ENCODE data around the gene MROH8. TPM values are rescaled to one million over a fixed set of nuclear protein-coding genes. Genes with fewer than 3 reads are reported as not detected.

Gene MROH8
- total and polyA plus RNA-seq, 2 experiments from 2014 or later, result 0.63 to 0.68 TPM

GRCh38 chr20:37147250-37147649 is 32.1 kb downstream of the MROH8 start (continued):
- TF ChIP-seq ZNF462 (CRISPR knock-in tag; IDR thresholded peaks at IDR 0.05), result no peak
- no peak for TF ChIP-seq NANOG (IDR thresholded peaks at IDR 0.05; ENCODE audit: borderline replicate concordance)
- TF ChIP-seq EZH2phosphoT487 (IDR thresholded peaks at IDR 0.05; ENCODE audit: unreplicated experiment), result no peak
- TF ChIP-seq ZNF331 (CRISPR knock-in tag; IDR thresholded peaks at IDR 0.05; ENCODE audit: low read depth), result no peak
- no peak for TF ChIP-seq REST (IDR thresholded peaks at IDR 0.05; ENCODE audit: unreplicated experiment)
- no peak for TF ChIP-seq ZNF114 (CRISPR knock-in tag; IDR thresholded peaks at IDR 0.05)
